ENCODE results near the gene SCG2.

Gene SCG2

GRCh38 chr2:223548194-223548593 lies 54.0 kb downstream of the SCG2 start:
- TF ChIP-seq TAF1 (IDR thresholded peaks at IDR 0.05; ENCODE audit: borderline replicate concordance, insufficient read depth, low read length), result no peak
- TF ChIP-seq FOXP2 (optimal IDR thresholded peaks at IDR 0.05; ENCODE audit: borderline replicate concordance, extremely low read depth, extremely low read length, insufficient read depth), result no peak
- no peak for TF ChIP-seq REST (IDR thresholded peaks at IDR 0.05; ENCODE audit: insufficient read depth in 1 of 2, low read depth in 2 of 2, low read length in 2 of 2)
- TF ChIP-seq POLR2AphosphoS5 (IDR thresholded peaks at IDR 0.05; ENCODE audit: low read depth, low read length), result no peak
- no peak for TF ChIP-seq SIN3A (IDR thresholded peaks at IDR 0.05; ENCODE audit: borderline replicate concordance, insufficient read depth, low read length)

Measured in PFSK-1 (cell line).